GM12872 (cell line): ENCODE results near the gene MYZAP.

Experiments
- TF ChIP-seq, protein P1 (sequence below): IDR thresholded peaks from 3 replicates; pipeline ENCODE4 v1.5.1; 2011; ENCODE audit warnings: low read depth, mild to moderate bottlenecking, low read length, moderate library complexity; ENCODE audit not compliant: insufficient read depth

Gene MYZAP

GRCh38 chr15:57675481-57676181, 83.9 kb downstream of the MYZAP start:
- TF ChIP-seq, protein P1, sequence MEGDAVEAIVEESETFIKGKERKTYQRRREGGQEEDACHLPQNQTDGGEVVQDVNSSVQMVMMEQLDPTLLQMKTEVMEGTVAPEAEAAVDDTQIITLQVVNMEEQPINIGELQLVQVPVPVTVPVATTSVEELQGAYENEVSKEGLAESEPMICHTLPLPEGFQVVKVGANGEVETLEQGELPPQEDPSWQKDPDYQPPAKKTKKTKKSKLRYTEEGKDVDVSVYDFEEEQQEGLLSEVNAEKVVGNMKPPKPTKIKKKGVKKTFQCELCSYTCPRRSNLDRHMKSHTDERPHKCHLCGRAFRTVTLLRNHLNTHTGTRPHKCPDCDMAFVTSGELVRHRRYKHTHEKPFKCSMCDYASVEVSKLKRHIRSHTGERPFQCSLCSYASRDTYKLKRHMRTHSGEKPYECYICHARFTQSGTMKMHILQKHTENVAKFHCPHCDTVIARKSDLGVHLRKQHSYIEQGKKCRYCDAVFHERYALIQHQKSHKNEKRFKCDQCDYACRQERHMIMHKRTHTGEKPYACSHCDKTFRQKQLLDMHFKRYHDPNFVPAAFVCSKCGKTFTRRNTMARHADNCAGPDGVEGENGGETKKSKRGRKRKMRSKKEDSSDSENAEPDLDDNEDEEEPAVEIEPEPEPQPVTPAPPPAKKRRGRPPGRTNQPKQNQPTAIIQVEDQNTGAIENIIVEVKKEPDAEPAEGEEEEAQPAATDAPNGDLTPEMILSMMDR, result no peak

GRCh38 chr15:57676585-57676984, 84.9 kb downstream of the MYZAP start:
- TF ChIP-seq, protein P1, result no peak

- TF ChIP-seq, protein P1, result no peak
Observed at GRCh38 chr15:57677204-57677603, 85.5 kb downstream of the MYZAP start.

DNA sequence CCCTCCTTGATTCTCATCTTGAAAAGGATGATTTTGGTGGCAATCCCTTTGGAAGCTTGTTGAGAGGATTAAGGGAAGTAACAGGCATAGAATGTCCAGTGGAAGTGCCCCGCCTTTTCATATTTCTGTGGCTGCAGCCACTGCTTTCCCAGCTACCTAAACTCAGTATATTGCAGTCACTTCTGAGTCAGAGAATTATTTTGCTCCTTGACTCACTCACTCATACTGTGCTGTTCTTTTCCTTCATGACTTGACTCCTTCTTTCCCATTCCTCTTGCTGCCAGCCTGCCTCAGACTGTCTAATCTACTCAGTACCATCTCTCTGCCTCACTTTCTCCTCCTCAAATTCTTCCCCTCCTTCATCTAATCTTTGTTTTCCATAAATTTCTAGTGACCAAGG, 88.3 kb downstream of the MYZAP start:
- TF ChIP-seq, protein P1, result no peak

- TF ChIP-seq, protein P1, result no peak
Observed at GRCh38 chr15:57681011-57681410, 89.3 kb downstream of the MYZAP start.

- TF ChIP-seq, protein P1, result no peak
Observed at GRCh38 chr15:57683481-57683880, 91.8 kb downstream of the MYZAP start.

DNA sequence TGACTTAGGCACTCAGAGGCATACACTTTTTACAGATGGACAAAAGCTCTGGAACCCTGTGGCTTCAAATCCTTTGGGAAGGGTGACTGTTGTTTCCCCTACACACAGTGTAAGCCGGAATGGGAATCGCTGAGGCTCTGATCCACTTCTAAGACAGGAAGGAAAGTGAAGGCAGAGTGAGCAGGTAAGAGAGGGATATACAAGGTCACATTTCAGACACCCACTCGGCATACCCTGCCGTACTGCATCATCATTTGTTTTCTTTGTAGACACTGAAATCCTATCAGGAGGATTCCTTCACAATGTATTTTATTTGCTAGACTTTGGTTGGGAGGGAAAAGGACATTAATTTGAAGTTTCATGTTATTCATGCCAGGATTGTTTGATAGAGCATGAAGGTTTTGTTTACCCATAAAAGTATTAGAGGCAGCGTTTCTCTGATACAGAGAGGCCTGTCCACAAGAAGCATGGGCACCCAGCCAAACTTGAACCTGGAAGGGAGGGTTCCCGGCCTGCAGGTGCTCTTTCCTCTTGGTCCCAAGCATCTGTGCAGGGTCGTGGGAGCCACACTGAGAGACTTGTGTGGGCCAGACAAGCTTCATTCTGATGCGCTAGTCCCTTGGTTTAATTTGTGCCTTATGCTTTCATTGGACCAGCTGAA, 92.9 kb downstream of the MYZAP start:
- TF ChIP-seq, protein P1, result no peak
